ENCODE measurements around the gene TSPYL6. TPM values are rescaled to one million over a fixed set of nuclear protein-coding genes. Genes with fewer than 3 reads are reported as not detected.

Gene TSPYL6
- total RNA-seq, 2 experiments from 2014 or later, result not detected

DNA sequence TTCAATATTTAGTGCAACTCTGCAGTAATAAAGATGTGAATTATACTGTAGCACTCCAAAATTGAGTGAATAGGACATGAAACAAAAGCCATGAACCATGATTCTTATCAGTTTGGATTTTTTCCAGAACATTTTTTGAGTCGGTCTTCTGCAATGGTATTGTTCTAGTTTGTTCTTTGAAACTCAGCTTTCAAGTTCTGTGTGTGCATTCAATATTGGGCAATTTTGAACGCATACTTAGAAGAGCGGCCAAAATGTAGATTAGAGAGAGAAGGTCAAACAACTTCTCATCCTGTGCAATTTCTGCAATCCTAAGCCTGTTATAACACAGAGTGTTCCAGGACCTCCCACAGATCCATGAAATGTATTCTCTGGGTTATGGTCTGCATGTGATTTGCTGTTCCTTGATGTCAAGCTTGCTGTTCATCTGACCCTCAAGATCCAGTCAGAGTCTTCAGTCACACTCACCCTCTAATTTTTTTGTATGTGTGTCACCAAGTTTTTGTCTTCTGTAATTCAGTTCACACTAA lies 48.3 kb downstream of the TSPYL6 start:
- ChIA-PET CTCF (interaction anchor here (1.4 kb wide), 1 partner anchor 28 kb away, joined by 3 read pairs; no protein-coding TSS in a partner anchor), POLR2A (no interaction called here)
- Mint-ChIP-seq H3K36me3 (ENCODE audit: low read depth) (no peaks in the 10 kb centered on the region), H3K4me3 (no peak overlapping the region), H3K27me3 (no peaks in the 10 kb centered on the region), H3K4me1 (no peaks in the 10 kb centered on the region), H3K27ac (no peak overlapping the region), H3K9me3 (no peaks in the 10 kb centered on the region)
- no peak for DNase-seq

DNA sequence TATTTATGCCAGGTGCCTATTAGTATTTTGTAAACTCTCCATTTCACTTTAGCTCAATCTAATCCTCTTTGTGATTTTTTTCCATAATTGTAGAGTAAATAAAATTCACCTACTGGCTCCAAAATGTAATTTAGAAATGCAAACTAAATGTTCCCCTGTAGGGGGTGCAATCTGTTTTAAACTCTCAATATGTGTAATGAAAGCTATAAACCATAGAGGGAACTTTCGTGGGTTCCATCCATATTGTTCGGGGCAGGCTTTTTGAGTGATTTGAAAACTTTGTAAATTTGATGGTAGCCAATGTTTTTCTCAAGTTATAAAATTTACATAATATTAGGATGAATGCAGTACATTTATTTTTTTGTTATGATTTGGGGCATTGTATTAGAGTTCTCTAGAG lies 49.4 kb downstream of the TSPYL6 start:
- ChIA-PET POLR2A (no interaction called here), CTCF (interaction anchor here (1.4 kb wide), 1 partner anchor 27 kb away, joined by 3 read pairs; no protein-coding TSS in a partner anchor)
- DNase-seq, result no peak
- no peaks in the 10 kb centered on the region for H3K4me1 Mint-ChIP-seq
- H3K27ac Mint-ChIP-seq, result no peak overlapping the region
- no peaks in the 10 kb centered on the region for H3K36me3 Mint-ChIP-seq (ENCODE audit: low read depth)
- no peaks in the 10 kb centered on the region for H3K27me3 Mint-ChIP-seq
- no peaks in the 10 kb centered on the region for H3K9me3 Mint-ChIP-seq
- no peak overlapping the region for H3K4me3 Mint-ChIP-seq

DNA sequence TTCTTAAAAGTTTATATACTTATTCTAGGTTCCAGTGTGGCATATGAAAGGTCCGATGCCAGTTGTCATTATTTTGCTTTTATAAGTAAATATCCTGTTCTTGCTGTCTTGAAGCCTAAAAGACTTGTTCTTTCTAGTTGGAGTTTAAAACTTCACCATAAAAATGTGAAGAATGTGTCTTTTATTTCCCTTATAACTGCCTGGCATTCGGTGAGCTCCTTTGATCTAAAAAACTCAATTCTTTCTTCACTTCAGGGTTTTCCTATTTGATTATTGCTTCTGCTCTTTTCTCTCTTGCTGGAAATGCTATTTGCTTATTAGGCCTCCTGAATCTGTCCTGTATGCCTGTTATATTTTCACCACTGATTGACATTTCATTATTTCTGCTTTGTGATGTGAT lies 51.6 kb downstream of the TSPYL6 start:
- no peak overlapping the region for H3K4me3 Mint-ChIP-seq
- no peaks in the 10 kb centered on the region for H3K4me1 Mint-ChIP-seq
- CTCF ChIA-PET, result no interaction called here
- no peaks in the 10 kb centered on the region for H3K27me3 Mint-ChIP-seq
- POLR2A ChIA-PET, result no interaction called here
- no peaks in the 10 kb centered on the region for H3K9me3 Mint-ChIP-seq
- no peak overlapping the region for H3K27ac Mint-ChIP-seq
- no peak for DNase-seq
- no peaks in the 10 kb centered on the region for H3K36me3 Mint-ChIP-seq (ENCODE audit: low read depth)

Other genes starting within 250 kb of the TSPYL6 start
- gene ACYP2, start 140.6 kb downstream of the TSPYL6 start, total RNA-seq, result 10 to 100 TPM; 12.9 to 13.1 TPM
- gene SPTBN1, start 200.1 kb upstream of the TSPYL6 start, total RNA-seq, result 100 to 1,000 TPM; 171 to 184 TPM